LoVo (cell line): ENCODE measurements around the gene METTL16.
"Not testable (repeated sequence)": the region's sequence is repeated elsewhere in the genome, so short reads cannot be mapped to it uniquely, and the experiment has no call there.

ENCODE experiments used
- DNase-seq: peaks from one replicate; pipeline ENCODE4 v3.0.0-alpha.2; 2016; ENCODE audit warnings: low spot score

Gene METTL16

GRCh38 chr17:2450016-2450650, 61.6 kb downstream of the METTL16 start:
- no peak for DNase-seq

- no peak for DNase-seq
Measured at GRCh38 chr17:2449486-2449885, 62.2 kb downstream of the METTL16 start.

GRCh38 chr17:2447479-2447878, 64.2 kb downstream of the METTL16 start:
- not testable (repeated sequence) for DNase-seq

GRCh38 chr17:2445638-2446037, 66.0 kb downstream of the METTL16 start:
- DNase-seq, result no peak

GRCh38 chr17:2444382-2444781, 67.3 kb downstream of the METTL16 start:
- DNase-seq, result no peak

- peak; percentile 24 for DNase-seq
Measured at GRCh38 chr17:2442166-2442565, 69.5 kb downstream of the METTL16 start.

GRCh38 chr17:2440930-2441329, 70.8 kb downstream of the METTL16 start:
- DNase-seq, result no peak

GRCh38 chr17:2439997-2440396, 71.7 kb downstream of the METTL16 start:
- DNase-seq, result not testable (repeated sequence)

GRCh38 chr17:2438823-2439222, 72.9 kb downstream of the METTL16 start:
- no peak for DNase-seq

GRCh38 chr17:2436316-2436905, 75.3 kb downstream of the METTL16 start:
- DNase-seq, result no peak

- DNase-seq, result no peak
Measured at GRCh38 chr17:2435862-2436261, 75.8 kb downstream of the METTL16 start.

- DNase-seq, result no peak
Measured at GRCh38 chr17:2435181-2435741, 76.4 kb downstream of the METTL16 start.

GRCh38 chr17:2433696-2434095, 78.0 kb downstream of the METTL16 start:
- no peak for DNase-seq

GRCh38 chr17:2427910-2428309, 83.8 kb downstream of the METTL16 start:
- no peak for DNase-seq

- DNase-seq, result no peak
Measured at GRCh38 chr17:2427215-2427614, 84.5 kb downstream of the METTL16 start.

GRCh38 chr17:2423271-2423670, 88.4 kb downstream of the METTL16 start:
- DNase-seq, result no peak

GRCh38 chr17:2421315-2422147, 90.2 kb downstream of the METTL16 start:
- DNase-seq, result no peak

- no peak for DNase-seq
Measured at GRCh38 chr17:2420176-2420575, 91.5 kb downstream of the METTL16 start.

GRCh38 chr17:2419486-2419885, 92.2 kb downstream of the METTL16 start:
- no peak for DNase-seq

GRCh38 chr17:2418572-2418971, 93.1 kb downstream of the METTL16 start:
- no peak for DNase-seq

GRCh38 chr17:2416010-2416734, 95.5 kb downstream of the METTL16 start:
- peak; percentile 84 for DNase-seq

- DNase-seq, result no peak
Measured at GRCh38 chr17:2415081-2415480, 96.6 kb downstream of the METTL16 start.
